IMR-90 (cell line): ENCODE results near the gene DCN. TPM values are rescaled to one million over a fixed set of nuclear protein-coding genes. Genes with fewer than 3 reads are reported as not detected.
A peak's percentile ranks its signal among the peaks of the same experiment; 100 is the strongest.

Source experiments
- ATAC-seq: fragments of 200-7000 bp; cut with Tn5 transposase; 2 replicates; pipeline ENCODE4 v1.9.1; 2020; ENCODE audit warnings: low read depth, mild to moderate bottlenecking, moderate library complexity
- BruUV-seq: library from RNA; stranded (reverse); fragments of 400-500 nt; replicated peaks from 2 replicates; lab custom pipeline; 2021; lab: Mats Ljungman, UMichigan
- CTCF ChIA-PET: fragments of 300-600 bp; formaldehyde crosslinking; extraction: SDS; loops from one replicate; lab custom pipeline; 2021; ENCODE audit warnings: antibody characterized with exemption; lab: Yijun Ruan, JAX
- POLR2A ChIA-PET: fragments of 300-600 bp; sonication (Branson Sonifier 250); formaldehyde crosslinking; loops from one replicate; lab custom pipeline; 2022; ENCODE audit warnings: antibody characterized with exemption; ENCODE audit not compliant: unreplicated experiment; lab: Charles Lee
- DNase-seq: peaks from one replicate; pipeline ENCODE4 v3.0.0; 2013
- H2AFZ ChIP-seq: replicated peaks from 2 replicates; pipeline ENCODE3; 2013; ENCODE audit warnings: low read length, mild to moderate bottlenecking; ENCODE audit not compliant: poor library complexity
- H2AK5ac ChIP-seq: 2 replicates; pipeline ENCODE4 v1.6.1; 2013; ENCODE audit warnings: low read depth, low read length, inconsistent platforms
- H2AK9ac ChIP-seq: replicated peaks from 2 replicates; pipeline ENCODE3; 2013; ENCODE audit warnings: mild to moderate bottlenecking, low read depth, low read length, moderate library complexity; ENCODE audit not compliant: poor library complexity
- H2BK120ac ChIP-seq: 2 replicates; pipeline ENCODE4 v1.6.1; 2013; ENCODE audit warnings: low read depth, low read length, inconsistent platforms
- H2BK15ac ChIP-seq: 3 replicates; pipeline ENCODE4 v1.6.1; 2013; ENCODE audit warnings: low read depth, low read length, inconsistent platforms
- H2BK20ac ChIP-seq: 2 replicates; pipeline ENCODE4 v1.6.1; 2013; ENCODE audit warnings: low read depth, mild to moderate bottlenecking, inconsistent platforms, low read length, moderate library complexity
- H2BK5ac ChIP-seq: 2 replicates; pipeline ENCODE4 v1.6.1; 2013; ENCODE audit warnings: mild to moderate bottlenecking, low read depth, low read length, inconsistent platforms; ENCODE audit not compliant: poor library complexity, severe bottlenecking
- H3K14ac ChIP-seq: replicated peaks from 2 replicates; pipeline ENCODE4 v1.6.1; 2013; ENCODE audit warnings: low read depth, low read length, inconsistent platforms
- H3K18ac ChIP-seq: 2 replicates; pipeline ENCODE4 v1.6.1; 2013; ENCODE audit warnings: low read depth, low read length, control low read depth
- H3K23ac ChIP-seq: 2 replicates; pipeline ENCODE4 v1.6.1; 2013; ENCODE audit warnings: low read depth, low read length, inconsistent platforms
- H3K27ac ChIP-seq: 2 replicates; pipeline ENCODE4 v1.5.1; 2013; ENCODE audit warnings: mild to moderate bottlenecking, control low read depth, low read length; ENCODE audit not compliant: insufficient read depth
- H3K27me3 ChIP-seq: 2 replicates; pipeline ENCODE4 v1.6.1; 2013; ENCODE audit warnings: low read length; ENCODE audit not compliant: control insufficient read depth, insufficient read depth
- H3K36me3 ChIP-seq: 2 replicates; pipeline ENCODE4 v1.6.1; 2013; ENCODE audit warnings: low read length, mixed read lengths; ENCODE audit not compliant: control insufficient read depth, insufficient read depth
- H3K4ac ChIP-seq: 2 replicates; pipeline ENCODE4 v1.6.1; 2013; ENCODE audit warnings: low read depth, low read length, inconsistent platforms
- H3K4me1 ChIP-seq: 2 replicates; pipeline ENCODE4 v1.6.1; 2013; ENCODE audit warnings: low read length, mixed read lengths; ENCODE audit not compliant: control insufficient read depth, insufficient read depth
- H3K4me2 ChIP-seq: 2 replicates; pipeline ENCODE4 v1.6.1; 2013; ENCODE audit warnings: low read depth, mild to moderate bottlenecking, control low read depth, low read length, moderate library complexity
- H3K4me3 ChIP-seq: 2 replicates; pipeline ENCODE4 v1.5.1; 2013; ENCODE audit warnings: low read depth, mild to moderate bottlenecking, control low read depth, low read length, moderate library complexity; ENCODE audit not compliant: insufficient read depth
- H3K56ac ChIP-seq: 2 replicates; pipeline ENCODE4 v1.6.1; 2013; ENCODE audit warnings: low read length, inconsistent platforms; ENCODE audit not compliant: insufficient read depth; ENCODE audit errors: extremely low read depth
- H3K79me1 ChIP-seq, 2 experiments: 2 replicates each; pipeline ENCODE4 v1.6.1; 2013; ENCODE audit warnings: low read length in 2 of 2, inconsistent platforms in 1 of 2, low read depth in 1 of 2
- H3K9ac ChIP-seq: 2 replicates; pipeline ENCODE4 v1.6.1; 2013; ENCODE audit warnings: low read depth, low read length, control low read depth
- H3K9me1 ChIP-seq: 2 replicates; pipeline ENCODE4 v1.6.1; 2013; ENCODE audit warnings: low read length, inconsistent platforms; ENCODE audit not compliant: insufficient read depth
- H3K9me3 ChIP-seq: 2 replicates; pipeline ENCODE4 v1.6.1; 2013; ENCODE audit warnings: low read length; ENCODE audit not compliant: control insufficient read depth, insufficient read depth
- H4K20me1 ChIP-seq: 2 replicates; pipeline ENCODE4 v1.6.1; 2013; ENCODE audit warnings: low read length, inconsistent platforms; ENCODE audit not compliant: insufficient read depth
- H4K5ac ChIP-seq: 2 replicates; pipeline ENCODE4 v1.6.1; 2013; ENCODE audit warnings: mild to moderate bottlenecking, low read depth, low read length, control low read depth
- H4K8ac ChIP-seq, 2 experiments: 2 replicates each; pipeline ENCODE4 v1.6.1; 2013; ENCODE audit warnings: low read depth in 2 of 2, low read length in 2 of 2, control low read depth in 1 of 2, inconsistent platforms in 1 of 2
- H4K91ac ChIP-seq: 2 replicates; pipeline ENCODE4 v1.6.1; 2013; ENCODE audit warnings: low read depth, low read length, inconsistent platforms; ENCODE audit not compliant: insufficient read depth
- BHLHE40 ChIP-seq: fragments of 150-350 bp; IDR thresholded peaks from 2 replicates; pipeline ENCODE4 v1.6.1; 2016; ENCODE audit warnings: mild to moderate bottlenecking, low read depth, low read length
- CEBPB ChIP-seq: IDR thresholded peaks from 2 replicates; pipeline ENCODE4 v1.6.1; 2012; ENCODE audit warnings: low read depth, low read length, improper control_type of control experiment
- CHD1 ChIP-seq: IDR thresholded peaks from 2 replicates; pipeline ENCODE4 v1.6.1; 2012; ENCODE audit warnings: low read depth, low read length, improper control_type of control experiment
- CTCF ChIP-seq: conservative IDR thresholded peaks from 2 replicates; pipeline ENCODE4 v1.5.1; 2012; ENCODE audit warnings: mild to moderate bottlenecking, low read depth, low read length, improper control_type of control experiment
- FOS ChIP-seq: fragments of 150-350 bp; IDR thresholded peaks from 2 replicates; pipeline ENCODE4 v1.6.1; 2016; ENCODE audit warnings: low read depth, low read length
- MAFK ChIP-seq: IDR thresholded peaks from 2 replicates; pipeline ENCODE4 v1.6.1; 2012; ENCODE audit warnings: low read depth, low read length, improper control_type of control experiment
- MAZ ChIP-seq: IDR thresholded peaks from 2 replicates; pipeline ENCODE4 v1.6.1; 2012; ENCODE audit warnings: low read depth, mild to moderate bottlenecking, low read length, improper control_type of control experiment, moderate library complexity, borderline replicate concordance
- MXI1 ChIP-seq: IDR thresholded peaks from 2 replicates; pipeline ENCODE4 v1.6.1; 2012; ENCODE audit warnings: low read depth, mild to moderate bottlenecking, low read length, moderate library complexity, borderline replicate concordance
- NFE2L2 ChIP-seq: fragments of 150-350 bp; IDR thresholded peaks from 2 replicates; pipeline ENCODE4 v1.6.1; 2016; ENCODE audit warnings: low read depth, mild to moderate bottlenecking, low read length
- POLR2A ChIP-seq: IDR thresholded peaks from 2 replicates; pipeline ENCODE4 v1.6.1; 2012; ENCODE audit warnings: mild to moderate bottlenecking, low read depth, low read length
- RAD21 ChIP-seq: IDR thresholded peaks from 2 replicates; pipeline ENCODE4 v1.6.1; 2012; ENCODE audit warnings: low read length, improper control_type of control experiment
- RCOR1 ChIP-seq: IDR thresholded peaks from 2 replicates; pipeline ENCODE4 v1.6.1; 2012; ENCODE audit warnings: mild to moderate bottlenecking, low read length, improper control_type of control experiment; ENCODE audit not compliant: insufficient replicate concordance
- SMC3 ChIP-seq: fragments of 150-350 bp; IDR thresholded peaks from 2 replicates; pipeline ENCODE4 v1.6.1; 2016; ENCODE audit warnings: low read depth, mild to moderate bottlenecking, antibody characterized with exemption, low read length, moderate library complexity
- WGBS, 2 experiments: methylation state at CpG; one replicate each; pipeline versions ENCODE4 v1.1.5 to v1.1.7; 2013; ENCODE audit warnings: missing lambda C conversion rate in 2 of 2; ENCODE audit not compliant: insufficient read length in 1 of 2; ENCODE audit errors: extremely low coverage in 2 of 2; 5-methylcytosine and 5-hydroxymethylcytosine counted together
- dilution Hi-C: fragments of 300-500 bp; cut with HindIII; formaldehyde crosslinking; loops from one replicate; pipeline ENCODE4 v1.14.3; 2018; ENCODE audit warnings: low sequenced_read_pairs; ENCODE audit not compliant: unreplicated experiment
- in situ Hi-C: fragments of 300-500 bp; cut with MboI; formaldehyde crosslinking; loops from 3 replicates; pipeline ENCODE4 v1.14.3; 2019; ENCODE audit warnings: low sequenced_read_pairs, inconsistent platforms, mixed read lengths
- intact Hi-C: fragments of 100-400 bp; cut with micrococcal nuclease; formaldehyde crosslinking; loops from 2 replicates; pipeline ENCODE4 v1.10.0; 2022
- polyA plus RNA-seq, 3 experiments: library from polyadenylated mRNA; depleted of rRNA; stranded (reverse); fragments of >200 nt; gene quantifications; 2 replicates each; pipeline ENCODE4 v1.2.3, GENCODE V29; 2012; ENCODE audit warnings: low replicate concordance in 1 of 3
- total RNA-seq: library from RNA; depleted of rRNA; stranded (reverse); fragments of >200 nt; gene quantifications from 2 replicates; pipeline ENCODE4 v1.2.3, GENCODE V29; 2012

DCN gene
- total and polyA plus RNA-seq, 2 of the 4 experiments (the other 2 are of a cell fraction), result 241 to 965 TPM

DNA sequence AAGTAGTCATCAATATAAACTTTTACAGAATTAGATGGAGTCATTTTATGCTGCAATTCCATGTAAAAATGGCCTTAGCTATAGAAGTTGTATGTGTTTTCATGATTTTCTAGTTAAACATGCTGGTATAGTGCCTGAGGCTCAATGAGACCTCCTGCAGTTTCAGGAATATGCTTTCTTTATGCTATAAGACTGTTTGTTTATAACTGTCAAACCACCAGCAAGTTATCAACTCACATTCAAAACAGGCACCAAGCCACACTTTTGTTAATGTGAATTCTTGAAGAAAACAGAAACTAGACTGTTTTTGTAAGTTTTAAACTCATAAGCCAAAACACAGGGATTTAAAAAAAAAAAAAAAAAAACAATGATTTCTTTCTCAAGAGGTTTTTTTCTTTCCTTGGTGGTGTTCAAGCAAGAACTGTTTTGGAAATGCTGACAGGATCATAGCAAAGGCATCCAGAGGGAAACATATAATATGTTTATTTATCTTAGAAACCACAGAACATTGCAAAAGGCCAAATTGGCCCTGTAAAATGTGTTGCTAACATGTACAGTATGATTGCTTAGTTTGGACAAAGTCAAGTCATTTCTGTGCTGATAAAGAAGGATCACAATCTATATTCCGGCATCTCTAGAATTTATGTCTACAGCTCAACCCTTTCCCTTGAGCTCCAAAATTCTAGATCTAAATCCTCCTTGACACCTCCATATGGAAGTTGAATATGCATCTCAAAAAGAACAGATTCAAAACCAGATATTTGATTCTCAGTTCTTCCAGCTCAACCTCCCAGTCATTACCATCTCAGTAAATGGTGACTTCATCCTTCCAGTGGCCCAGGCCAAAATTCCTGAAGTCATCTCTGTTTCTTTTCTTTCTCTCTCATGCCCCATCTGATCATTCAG lies 42.3 kb downstream of the DCN start (continued):
- no peak for TF ChIP-seq RCOR1
- no peak for TF ChIP-seq BHLHE40
- peak; percentile 49; the same call in 1 of the 2 replicates for TF ChIP-seq FOS

GRCh38 chr12:91139286-91139685 lies 43.3 kb downstream of the DCN start:
- Histone ChIP-seq H4K91ac (peak overlapping the region; percentile 33; the same call in 1 of the 2 replicates), H3K18ac (peak overlapping the region; percentile 93), H3K4me1 (peaks cover 16% of the 10 kb centered on the region), H3K27ac (peak overlapping the region; percentile 84; the same call in 1 of the 2 replicates), H2AK5ac (no peak overlapping the region), H3K9me1 (peaks cover 8% of the 10 kb centered on the region), H3K9ac (peak overlapping the region; percentile 38; the same call in 1 of the 2 replicates), H3K9me3 (no peaks in the 10 kb centered on the region), H3K56ac (peak overlapping the region; percentile 45; the same call in 1 of the 2 replicates), H3K36me3 (no peaks in the 10 kb centered on the region), H2AK9ac (no peak overlapping the region), H3K4me2 (peak overlapping the region; percentile 57), H3K4ac (peak overlapping the region; percentile 38; the same call in 1 of the 2 replicates), H2BK120ac (peak overlapping the region; percentile 88), H3K4me3 (no peak overlapping the region), H4K8ac (peak overlapping the region in 1 of 2 experiments; percentile 50; a peak in 3 of 4 replicates), H2BK20ac (peak overlapping the region; percentile 64), H2BK15ac (peak overlapping the region; percentile 73; the same call in 1 of the 3 replicates), H3K14ac (peak overlapping the region; percentile 53; the same call in 1 of the 2 replicates), H2AFZ (no peak overlapping the region), H3K23ac (peak overlapping the region; percentile 21; the same call in 1 of the 2 replicates), H2BK5ac (peak overlapping the region; percentile 74), H4K20me1 (no peaks in the 10 kb centered on the region), H4K5ac (peak overlapping the region; percentile 70), H3K79me1 (peaks cover 0 to 4% of the 10 kb centered on the region in 2 experiments; a peak in 1 of 4 replicates), H3K27me3 (no peaks in the 10 kb centered on the region)
- dilution Hi-C loops, result no loop called here
- ChIA-PET POLR2A (no interaction called here), CTCF (interaction anchor here (0.5 kb wide), 1 partner anchor 958 kb away, joined by 6 read pairs; no protein-coding TSS in a partner anchor)
- intact Hi-C loops, result no loop called here
- no TSS peak for BruUV-seq
- DNase-seq, result peak; percentile 17
- ATAC-seq, result no peak
- WGBS, 2 experiments, result no CpG with 5 or more reads among the region's 2 CpGs
- in situ Hi-C loops, result no loop called here
- no peak for TF ChIP-seq MAFK
- TF ChIP-seq RAD21, result no peak
- TF ChIP-seq CEBPB, result no peak
- no peak for TF ChIP-seq CTCF
- no peak for TF ChIP-seq FOS
- no peak for TF ChIP-seq CHD1
- TF ChIP-seq NFE2L2, result no peak
- TF ChIP-seq MXI1, result no peak
- TF ChIP-seq MAZ, result no peak
- no peak for TF ChIP-seq RCOR1
- no peak for TF ChIP-seq SMC3
- no peak for TF ChIP-seq POLR2A
